CD14-positive monocyte (primary cell): ENCODE measurements around the gene SPNS3. TPM values are rescaled to one million over a fixed set of nuclear protein-coding genes. Genes with fewer than 3 reads are reported as not detected.
A peak's percentile ranks its signal among the peaks of the same experiment; 100 is the strongest.

Experiments
- DNase-seq, 3 donors: peaks; one replicate each; pipeline ENCODE4 v3.0.0-alpha.2; 2011 to 2022
- H2AFZ ChIP-seq: 2 replicates; pipeline ENCODE4 v1.6.0; 2012; ENCODE audit warnings: mild to moderate bottlenecking, low read depth, low read length, inconsistent platforms; ENCODE audit not compliant: insufficient read depth, poor library complexity, severe bottlenecking
- H3K27ac ChIP-seq, 2 donors: 1 replicate in 1 of 2; 2 replicates in 1 of 2; pipeline ENCODE4 v1.5.1; 2012 to 2013; ENCODE audit warnings: low read length in 2 of 2, control low read depth in 1 of 2, inconsistent platforms in 1 of 2, low read depth in 1 of 2, mild to moderate bottlenecking in 1 of 2
- H3K27me3 ChIP-seq, 2 donors: one replicate each; pipeline versions ENCODE4 v1.6.0 to v1.6.1; 2011 to 2013; ENCODE audit warnings: low read length in 2 of 2; ENCODE audit not compliant: control insufficient read depth in 2 of 2, insufficient read depth in 2 of 2
- H3K36me3 ChIP-seq, 2 donors: replicated peaks in 1 of 2; 1 replicate in 1 of 2; 2 replicates in 1 of 2; pipeline versions ENCODE4 v1.5.1 to v1.6.1; 2012 to 2013; ENCODE audit warnings: low read length in 2 of 2, control low read depth in 1 of 2, inconsistent platforms in 1 of 2, mild to moderate bottlenecking in 1 of 2; ENCODE audit not compliant: insufficient read depth in 2 of 2, control insufficient read depth in 1 of 2
- H3K4me1 ChIP-seq, 2 donors: 1 replicate in 1 of 2; 2 replicates in 1 of 2; pipeline versions ENCODE4 v1.5.1 to v1.6.1; 2012 to 2013; ENCODE audit warnings: low read length in 2 of 2, control low read depth in 1 of 2, inconsistent platforms in 1 of 2, mild to moderate bottlenecking in 1 of 2, moderate library complexity in 1 of 2; ENCODE audit not compliant: insufficient read depth in 2 of 2, control insufficient read depth in 1 of 2
- H3K4me2 ChIP-seq: replicated peaks from 2 replicates; pipeline ENCODE3; 2012; ENCODE audit warnings: low read length, moderate library complexity, mild to moderate bottlenecking; ENCODE audit not compliant: poor library complexity, severe bottlenecking; ENCODE audit errors: extremely low read depth
- H3K4me3 ChIP-seq, 3 experiments: fragments of 200-600 bp in 1 of 3; sonication (generic) in 1 of 3; replicated peaks in 1 of 3; 1 replicate in 2 of 3; 2 replicates in 1 of 3; pipeline ENCODE4 v1.5.1; 2011 to 2013; ENCODE audit warnings: low read length in 3 of 3, mild to moderate bottlenecking in 3 of 3, control low read depth in 2 of 3, low read depth in 2 of 3, inconsistent platforms in 1 of 3, moderate library complexity in 1 of 3
- H3K79me2 ChIP-seq: 2 replicates; pipeline ENCODE4 v1.6.0; 2012; ENCODE audit warnings: mild to moderate bottlenecking, control low read depth, inconsistent platforms, low read length, moderate library complexity; ENCODE audit not compliant: insufficient read depth
- H3K9ac ChIP-seq: 2 replicates; pipeline ENCODE4 v1.6.0; 2017; ENCODE audit warnings: low read length, mild to moderate bottlenecking; ENCODE audit not compliant: insufficient read depth, poor library complexity, severe bottlenecking
- H3K9me3 ChIP-seq, 2 donors: replicated peaks in 1 of 2; 1 replicate in 1 of 2; 2 replicates in 1 of 2; pipeline versions ENCODE4 v1.5.1 to v1.6.1; 2012 to 2013; ENCODE audit warnings: low read length in 2 of 2, control low read depth in 1 of 2; ENCODE audit not compliant: control insufficient read depth in 1 of 2, insufficient read depth in 1 of 2
- H4K20me1 ChIP-seq: 2 replicates; pipeline ENCODE4 v1.6.0; 2012; ENCODE audit warnings: mild to moderate bottlenecking, low read length, control low read depth, moderate library complexity; ENCODE audit not compliant: insufficient read depth
- H3K27ac Mint-ChIP-seq, 7 donors: one replicate each; pipeline ENCODE4 v1.8.0; 2020; ENCODE audit warnings: mild to moderate bottlenecking in 7 of 7, mixed read lengths in 7 of 7, moderate library complexity in 6 of 7, inconsistent platforms in 2 of 7
- H3K27me3 Mint-ChIP-seq, 3 donors: one replicate each; pipeline ENCODE4 v1.8.0; 2021 to 2022; ENCODE audit warnings: low read depth in 3 of 3, mild to moderate bottlenecking in 3 of 3, mixed read lengths in 3 of 3, moderate library complexity in 3 of 3, inconsistent platforms in 1 of 3
- H3K36me3 Mint-ChIP-seq, 2 donors: one replicate each; pipeline ENCODE4 v1.8.0; 2020; ENCODE audit warnings: mixed read lengths in 2 of 2, inconsistent platforms in 1 of 2, mild to moderate bottlenecking in 1 of 2
- H3K4me1 Mint-ChIP-seq: one replicate; pipeline ENCODE4 v1.8.0; 2020; ENCODE audit warnings: mild to moderate bottlenecking, mixed read lengths
- H3K4me3 Mint-ChIP-seq, 2 donors: one replicate each; pipeline ENCODE4 v1.8.0; 2020; ENCODE audit warnings: mild to moderate bottlenecking in 2 of 2, mixed read lengths in 2 of 2, moderate library complexity in 1 of 2
- H3K9me3 Mint-ChIP-seq, 7 donors: one replicate each; pipeline ENCODE4 v1.8.0; 2020 to 2022; ENCODE audit warnings: mixed read lengths in 7 of 7, mild to moderate bottlenecking in 6 of 7, moderate library complexity in 6 of 7, inconsistent platforms in 2 of 7
- WGBS: methylation state at CpG from one replicate; pipeline ENCODE4 v1.1.5; 2013; ENCODE audit warnings: missing lambda C conversion rate; ENCODE audit not compliant: insufficient coverage; 5-methylcytosine and 5-hydroxymethylcytosine counted together
- intact Hi-C, 2 donors: fragments of 100-400 bp; cut with micrococcal nuclease; formaldehyde crosslinking; loops; one replicate each; pipeline versions ENCODE4 v1.15.0 to v1.15.1; 2023
- polyA plus RNA-seq, 3 donors: library from polyadenylated mRNA; depleted of rRNA in 1 of 3; unstranded in 2 of 3; stranded (reverse) in 1 of 3; fragments of 300-500 nt in 2 of 3; fragments of >200 nt in 1 of 3; fragmentation: Illumina TruSeq in 2 of 3; gene quantifications; 1 replicate in 2 of 3; 2 replicates in 1 of 3; pipeline ENCODE4 v1.2.3, GENCODE V29; 2012 to 2021
- TF ChIP-seq, protein P1 (sequence below): fragments of 200-600 bp; IDR thresholded peaks from one replicate; pipeline ENCODE4 v1.8.0; 2022; ENCODE audit warnings: antibody characterized with exemption, mild to moderate bottlenecking

SPNS3 gene
- polyA plus RNA-seq, 3 donors, result 2.3 to 5.7 (median 4.5) TPM

DNA sequence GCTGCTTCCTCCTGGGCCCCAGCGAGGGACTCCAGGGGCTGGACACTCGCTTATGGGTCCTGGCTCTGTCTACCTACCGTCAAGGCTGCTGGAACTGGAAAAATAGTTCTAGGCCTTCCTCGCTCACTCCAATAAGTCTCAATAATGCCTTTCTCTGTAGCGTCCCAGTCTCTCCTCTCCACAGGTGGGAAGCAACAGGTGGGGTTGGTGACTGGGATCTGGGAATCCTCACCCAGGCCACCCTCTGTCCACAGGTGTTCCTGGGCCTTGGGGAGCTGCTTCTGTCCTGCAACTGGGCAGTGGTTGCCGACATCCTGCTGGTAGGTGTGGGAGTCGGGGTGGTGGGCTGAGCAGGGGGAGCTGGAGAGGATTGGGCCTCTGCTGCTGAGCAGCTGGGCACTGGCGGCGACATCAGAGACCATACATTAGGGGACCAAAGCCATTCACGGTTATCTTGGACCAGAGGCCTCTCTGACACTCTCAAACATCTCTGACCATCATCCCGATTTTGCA is 44.6 kb downstream of the SPNS3 start:
- Histone ChIP-seq H3K27ac (no peak overlapping the region), H3K9me3 (no peaks in the 10 kb centered on the region), H3K27me3 (no peaks in the 10 kb centered on the region), H2AFZ (no peak overlapping the region), H3K4me1 (peaks cover 16 to 17% of the 10 kb centered on the region in 2 donors), H3K9ac (no peak overlapping the region), H3K36me3 (peaks cover 0 to 10% of the 10 kb centered on the region in 2 donors), H4K20me1 (no peaks in the 10 kb centered on the region), H3K4me2 (no peak overlapping the region), H3K79me2 (no peaks in the 10 kb centered on the region), H3K4me3 (no peak overlapping the region)
- Mint-ChIP-seq H3K4me1 (peaks cover 18% of the 10 kb centered on the region), H3K4me3 (no peak overlapping the region), H3K27me3 (peaks cover 0 to 2% (median 0%) of the 10 kb centered on the region in 3 donors), H3K27ac (peak overlapping the region in 1 of 7 donors; percentile 46), H3K9me3 (peaks cover 0 to 1% (median 0%) of the 10 kb centered on the region in 7 donors), H3K36me3 (peaks cover 2 to 8% of the 10 kb centered on the region in 2 donors)
- intact Hi-C loops, result no loop called here
- TF ChIP-seq, protein P1, sequence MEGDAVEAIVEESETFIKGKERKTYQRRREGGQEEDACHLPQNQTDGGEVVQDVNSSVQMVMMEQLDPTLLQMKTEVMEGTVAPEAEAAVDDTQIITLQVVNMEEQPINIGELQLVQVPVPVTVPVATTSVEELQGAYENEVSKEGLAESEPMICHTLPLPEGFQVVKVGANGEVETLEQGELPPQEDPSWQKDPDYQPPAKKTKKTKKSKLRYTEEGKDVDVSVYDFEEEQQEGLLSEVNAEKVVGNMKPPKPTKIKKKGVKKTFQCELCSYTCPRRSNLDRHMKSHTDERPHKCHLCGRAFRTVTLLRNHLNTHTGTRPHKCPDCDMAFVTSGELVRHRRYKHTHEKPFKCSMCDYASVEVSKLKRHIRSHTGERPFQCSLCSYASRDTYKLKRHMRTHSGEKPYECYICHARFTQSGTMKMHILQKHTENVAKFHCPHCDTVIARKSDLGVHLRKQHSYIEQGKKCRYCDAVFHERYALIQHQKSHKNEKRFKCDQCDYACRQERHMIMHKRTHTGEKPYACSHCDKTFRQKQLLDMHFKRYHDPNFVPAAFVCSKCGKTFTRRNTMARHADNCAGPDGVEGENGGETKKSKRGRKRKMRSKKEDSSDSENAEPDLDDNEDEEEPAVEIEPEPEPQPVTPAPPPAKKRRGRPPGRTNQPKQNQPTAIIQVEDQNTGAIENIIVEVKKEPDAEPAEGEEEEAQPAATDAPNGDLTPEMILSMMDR, result no peak
- WGBS, result 95% methylated on average over 8 of the region's 11 CpGs
- no peak for DNase-seq

DNA sequence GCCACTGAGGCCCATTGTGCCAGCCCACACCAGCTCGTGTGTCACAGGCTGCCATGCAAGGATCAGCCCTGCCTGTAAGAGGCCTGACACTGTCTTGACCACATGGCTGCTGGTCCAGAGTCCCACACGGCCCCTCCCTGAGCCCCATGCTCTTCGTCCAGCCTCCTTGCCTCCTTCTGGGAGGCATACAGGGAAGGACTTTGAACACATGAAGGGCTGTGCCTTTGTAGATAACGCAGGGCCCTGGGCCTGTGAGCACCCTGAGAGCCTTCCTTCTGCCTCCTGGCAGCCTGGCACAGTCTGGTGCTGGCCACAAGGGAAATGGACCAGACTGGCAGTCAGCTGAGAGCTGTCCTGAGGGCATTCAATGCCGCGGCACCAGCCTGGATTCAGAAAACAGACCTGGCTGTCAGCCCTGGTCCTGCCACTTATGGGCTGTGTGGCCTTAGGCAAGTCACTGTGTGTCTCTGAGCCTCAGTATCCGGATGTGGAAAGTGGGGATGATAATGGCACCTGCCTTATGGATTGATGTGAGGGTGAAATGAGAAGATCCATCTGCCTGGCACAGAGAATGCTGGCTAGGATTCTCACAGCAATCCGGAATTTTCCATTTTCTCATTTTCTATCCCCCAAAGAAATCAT is 45.7 kb downstream of the SPNS3 start:
- no peak overlapping the region for H2AFZ ChIP-seq
- no peak overlapping the region for H3K9ac ChIP-seq
- peaks cover 0 to 1% (median 0%) of the 10 kb centered on the region in 7 donors for H3K9me3 Mint-ChIP-seq
- no peak overlapping the region for H3K4me2 ChIP-seq
- no peaks in the 10 kb centered on the region for H3K79me2 ChIP-seq
- H3K27me3 ChIP-seq, result no peaks in the 10 kb centered on the region
- 84% methylated on average over 7 of the region's 8 CpGs for WGBS
- H3K27ac ChIP-seq, result no peak overlapping the region
- intact Hi-C loops, result no loop called here
- H3K36me3 ChIP-seq, result peaks cover 0 to under 1% of the 10 kb centered on the region in 2 donors
- peaks cover 0 to 12% of the 10 kb centered on the region in 2 donors for H3K36me3 Mint-ChIP-seq
- H3K9me3 ChIP-seq, result no peaks in the 10 kb centered on the region
- H3K4me3 ChIP-seq, result no peak overlapping the region
- no peak for DNase-seq
- peaks cover 20% of the 10 kb centered on the region for H3K4me1 Mint-ChIP-seq
- H3K27ac Mint-ChIP-seq, result no peak overlapping the region
- H3K4me1 ChIP-seq, result peaks cover 16 to 17% of the 10 kb centered on the region in 2 donors
- no peaks in the 10 kb centered on the region for H4K20me1 ChIP-seq
- H3K27me3 Mint-ChIP-seq, result peaks cover 0 to 2% (median 0%) of the 10 kb centered on the region in 3 donors
- no peak overlapping the region for H3K4me3 Mint-ChIP-seq
- TF ChIP-seq, protein P1, result no peak
